Activated CD4-positive, alpha-beta T cell treated with anti-CD3 and anti-CD28 coated beads, Interleukin-2, amount 50 U/mL, for 48 hours (primary cell): Measurements from ENCODE around the gene PRKG2.

Experiments used
- DNase-seq, 2 experiments: peaks; one replicate each; pipeline ENCODE4 v3.0.0-alpha.2; 2020

PRKG2 gene

DNA sequence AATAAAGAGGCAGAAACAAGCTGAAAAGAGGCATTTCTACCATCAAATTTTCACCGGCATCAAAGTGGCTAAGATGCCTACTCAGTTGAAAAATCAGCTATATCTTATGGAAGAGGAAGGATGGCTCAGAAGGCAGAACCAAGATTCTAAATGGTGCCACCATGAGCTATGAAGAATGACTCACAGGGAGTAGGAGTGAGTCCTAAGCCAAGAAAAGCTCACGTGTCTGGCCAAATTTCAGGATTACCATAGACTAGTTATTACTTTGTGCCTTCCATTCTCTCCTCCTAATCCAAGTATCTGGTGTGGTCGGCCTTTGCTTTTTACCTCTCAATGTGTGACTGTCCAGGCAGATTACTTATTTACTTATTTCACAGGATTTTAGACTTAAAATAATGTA lies 129.7 kb downstream of the PRKG2 start:
- no peak for DNase-seq

DNA sequence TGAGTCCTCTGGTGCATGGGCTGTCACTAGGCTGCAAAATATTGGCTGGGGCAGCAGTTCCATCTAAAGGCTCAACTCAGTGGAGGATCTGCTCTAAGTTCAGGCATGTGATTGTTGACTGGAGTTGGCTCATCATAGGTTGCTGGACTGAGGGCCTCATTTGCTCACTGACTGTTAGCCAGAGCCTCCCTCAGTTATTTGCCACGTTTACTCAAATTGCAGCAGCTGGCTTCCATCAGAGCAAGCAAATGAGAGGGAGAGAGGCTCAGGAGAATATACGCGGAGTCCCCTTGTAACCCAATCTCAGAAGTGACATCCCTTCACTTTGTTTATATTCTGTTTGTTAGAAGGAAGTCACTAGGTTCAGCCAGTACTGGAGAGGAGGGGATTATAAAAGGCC lies 130.4 kb downstream of the PRKG2 start:
- no peak for DNase-seq

DNA sequence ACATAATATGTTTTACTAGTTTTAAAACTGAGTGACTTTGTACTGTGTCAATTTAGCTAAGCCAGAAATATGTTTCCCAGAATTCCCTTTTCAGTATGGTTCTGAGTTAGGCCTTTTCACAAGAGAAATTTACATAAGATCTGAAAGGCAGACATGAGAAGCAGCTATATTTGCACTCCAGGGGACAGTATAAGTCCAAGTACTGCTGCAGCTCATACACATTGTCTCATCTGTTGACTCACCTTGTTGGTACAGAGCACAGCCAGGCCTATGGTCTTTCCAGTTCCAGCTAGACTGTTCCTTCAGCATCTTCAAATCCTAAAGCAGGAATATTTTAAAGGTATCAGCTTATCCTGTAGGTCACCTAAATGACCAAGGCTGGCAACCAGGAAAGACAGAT lies 131.0 kb downstream of the PRKG2 start:
- DNase-seq: no peak

DNA sequence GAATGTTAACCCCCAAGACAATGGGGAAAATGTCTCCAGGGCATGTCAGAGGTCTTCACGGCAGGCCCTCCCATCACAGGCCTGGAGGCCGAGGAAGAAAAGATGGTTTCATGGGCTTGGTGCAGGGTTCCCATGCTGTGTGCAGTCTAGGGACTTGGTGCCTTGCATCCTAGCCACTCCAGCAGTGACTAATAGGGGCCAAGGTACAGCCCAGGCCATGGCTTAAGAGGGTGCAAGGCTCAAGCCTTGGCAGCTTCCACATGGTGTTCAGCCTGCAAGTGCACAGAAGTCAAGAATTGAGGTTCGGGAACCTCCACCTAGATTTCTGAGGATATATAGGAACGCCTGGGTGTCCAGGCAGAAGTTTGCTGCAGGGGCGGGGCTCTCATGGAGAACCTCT lies 133.9 kb downstream of the PRKG2 start:
- no peak for DNase-seq

DNA sequence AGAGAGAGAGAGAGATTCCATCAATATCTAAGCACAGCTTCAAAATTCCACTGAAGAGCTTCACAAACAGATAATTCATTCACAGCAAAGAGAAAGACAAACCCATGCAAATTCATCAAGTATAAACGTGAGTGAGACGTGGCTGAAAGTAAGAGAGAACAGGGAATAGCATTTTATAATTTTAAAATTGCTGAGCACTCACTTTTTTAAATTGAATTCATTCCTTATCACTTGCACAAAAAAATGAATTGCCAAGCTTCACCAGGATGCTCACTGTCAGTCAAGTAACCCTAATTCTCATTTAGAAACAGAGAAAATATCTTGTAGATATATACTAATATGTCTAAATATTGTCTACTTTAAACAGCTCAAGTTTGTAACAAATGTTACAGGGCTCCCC lies 144.0 kb downstream of the PRKG2 start:
- no peak for DNase-seq

DNA sequence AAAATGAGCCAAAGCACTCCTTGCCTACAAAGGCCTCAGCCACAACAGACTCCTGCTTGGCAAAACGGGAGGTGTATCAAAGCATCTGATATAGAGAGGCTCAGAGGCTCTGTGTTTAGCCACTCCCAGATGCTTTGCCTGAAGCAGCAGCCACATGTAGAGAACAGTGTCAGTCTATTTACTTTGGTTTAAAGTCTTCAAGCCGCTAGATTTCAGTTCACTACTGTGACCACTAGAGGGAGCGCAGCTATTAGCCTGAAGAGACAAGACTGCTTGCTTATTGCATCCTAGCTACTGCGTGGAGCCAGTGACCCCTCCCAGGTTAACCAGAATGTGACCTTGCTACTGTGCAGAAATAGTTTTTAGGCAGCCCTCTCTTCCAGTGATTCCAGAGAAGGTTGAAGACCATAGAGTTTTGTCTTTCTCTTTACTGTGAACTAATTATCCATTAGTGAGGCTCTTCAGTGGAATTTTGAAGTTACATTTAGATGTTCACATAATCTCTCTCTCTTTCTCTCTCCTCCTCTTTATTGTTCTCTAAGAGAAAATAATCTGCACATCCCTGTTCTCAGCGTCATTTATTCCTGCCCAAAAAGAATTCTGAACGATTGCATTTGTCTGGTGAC lies 145.2 kb downstream of the PRKG2 start:
- DNase-seq: peak; percentile 43 to 64

DNA sequence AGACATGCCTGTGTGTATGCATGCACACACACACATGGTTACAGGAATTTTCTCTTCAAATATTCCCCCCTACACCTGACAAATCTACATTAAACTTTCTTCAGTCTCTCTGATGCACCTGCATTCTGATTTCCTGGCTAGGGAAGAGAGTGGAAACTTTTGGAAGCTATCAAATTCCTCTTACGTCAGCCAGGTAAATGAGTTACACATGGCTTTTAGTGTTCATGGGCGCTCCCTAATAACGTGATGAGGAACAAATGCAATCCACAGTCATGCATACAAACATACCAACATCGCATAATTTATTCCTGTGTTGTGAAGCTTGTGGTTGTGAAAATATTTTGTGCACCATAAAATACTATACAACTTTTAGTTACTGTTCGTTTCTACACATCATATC lies 149.6 kb downstream of the PRKG2 start:
- no peak for DNase-seq

DNA sequence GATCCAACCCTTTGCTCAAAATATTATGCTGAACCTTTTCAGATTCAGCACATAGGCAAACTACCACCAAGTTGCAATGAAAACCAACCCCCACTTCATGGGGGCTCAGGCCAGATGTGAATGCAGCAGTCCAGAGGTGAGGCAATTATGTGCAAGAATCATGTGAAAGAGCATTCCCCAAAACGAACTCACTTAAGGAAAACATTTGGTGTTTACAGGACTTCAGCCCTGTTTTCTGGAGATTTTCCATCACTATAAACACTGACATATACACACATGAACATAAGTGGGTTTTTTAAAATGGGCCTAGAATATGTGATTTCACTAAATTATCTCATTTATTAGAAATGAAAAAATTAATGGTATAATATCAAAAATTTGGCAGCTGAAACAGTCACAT lies 153.0 kb downstream of the PRKG2 start:
- DNase-seq: no peak

DNA sequence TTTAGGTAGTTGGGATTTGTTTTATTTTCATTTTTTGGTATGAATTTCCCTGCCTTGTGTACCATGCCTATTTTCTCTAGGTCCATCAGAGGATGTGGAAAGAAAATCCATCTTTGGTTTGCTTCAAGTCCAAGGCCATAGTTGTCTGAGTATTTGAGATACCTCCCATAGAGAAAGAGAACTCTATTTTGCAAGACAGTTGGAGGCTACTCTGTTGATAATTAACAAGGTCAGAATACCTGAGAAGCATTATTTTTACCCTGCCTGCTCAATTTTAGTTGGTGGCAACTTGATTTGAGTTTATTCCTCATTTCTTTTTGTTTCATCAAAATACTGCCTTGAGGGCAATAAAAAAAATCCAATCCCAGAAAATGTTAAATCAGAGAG lies 153.7 kb downstream of the PRKG2 start:
- DNase-seq: no peak

DNA sequence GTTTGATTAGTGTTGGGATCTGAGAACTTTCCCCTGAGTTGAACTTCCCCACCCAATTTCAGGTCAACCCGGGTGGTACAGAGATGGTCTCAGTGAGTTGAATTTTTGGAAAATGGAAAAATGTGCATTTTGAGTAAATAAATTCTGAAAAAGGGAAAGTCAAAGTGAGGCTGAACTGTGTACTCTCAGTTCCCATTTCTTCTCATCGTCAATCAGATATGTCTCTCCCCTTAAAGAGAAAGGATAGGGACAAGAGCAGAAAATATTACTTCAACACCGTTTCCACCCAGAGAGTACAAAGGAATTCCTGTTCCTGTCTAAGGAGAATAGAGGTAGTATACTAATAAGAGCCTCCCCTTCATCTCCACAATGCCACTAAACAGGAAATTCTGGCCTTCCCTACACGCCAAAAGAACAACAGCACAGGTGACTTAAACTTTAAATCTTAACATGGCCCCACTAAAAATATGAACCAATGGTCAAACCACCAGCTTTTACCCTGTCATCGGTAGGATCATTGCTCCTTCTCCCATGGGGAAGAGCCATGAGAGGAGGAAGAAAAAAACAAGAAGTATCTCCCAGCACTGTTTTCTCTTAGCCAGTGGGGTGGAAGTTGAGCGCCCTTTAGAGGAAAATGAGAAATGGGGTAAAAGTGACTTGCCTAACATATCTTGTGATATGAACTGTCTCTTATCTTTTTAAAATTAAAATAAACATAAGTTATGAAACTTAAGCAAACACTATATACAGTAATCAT lies 154.3 kb downstream of the PRKG2 start:
- DNase-seq: no peak

DNA sequence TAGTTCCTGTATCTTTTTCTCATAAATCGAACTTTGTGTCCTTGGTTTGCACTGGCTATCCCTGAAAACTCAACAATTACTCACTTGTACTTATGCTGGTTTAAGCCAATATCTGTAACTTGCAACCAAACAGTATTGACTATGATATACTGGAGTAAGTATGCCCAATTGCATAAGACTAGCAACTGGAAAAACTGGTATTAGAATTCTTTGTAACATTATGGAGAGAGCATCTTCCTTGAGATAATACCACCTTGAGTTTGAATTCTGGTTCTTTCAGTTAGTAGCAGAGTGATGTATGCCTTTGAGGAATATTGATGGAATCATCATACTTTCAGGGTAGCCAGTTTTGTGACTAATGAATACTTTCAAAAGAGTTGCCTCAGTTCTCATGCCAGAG lies 156.4 kb downstream of the PRKG2 start:
- DNase-seq: no peak

DNA sequence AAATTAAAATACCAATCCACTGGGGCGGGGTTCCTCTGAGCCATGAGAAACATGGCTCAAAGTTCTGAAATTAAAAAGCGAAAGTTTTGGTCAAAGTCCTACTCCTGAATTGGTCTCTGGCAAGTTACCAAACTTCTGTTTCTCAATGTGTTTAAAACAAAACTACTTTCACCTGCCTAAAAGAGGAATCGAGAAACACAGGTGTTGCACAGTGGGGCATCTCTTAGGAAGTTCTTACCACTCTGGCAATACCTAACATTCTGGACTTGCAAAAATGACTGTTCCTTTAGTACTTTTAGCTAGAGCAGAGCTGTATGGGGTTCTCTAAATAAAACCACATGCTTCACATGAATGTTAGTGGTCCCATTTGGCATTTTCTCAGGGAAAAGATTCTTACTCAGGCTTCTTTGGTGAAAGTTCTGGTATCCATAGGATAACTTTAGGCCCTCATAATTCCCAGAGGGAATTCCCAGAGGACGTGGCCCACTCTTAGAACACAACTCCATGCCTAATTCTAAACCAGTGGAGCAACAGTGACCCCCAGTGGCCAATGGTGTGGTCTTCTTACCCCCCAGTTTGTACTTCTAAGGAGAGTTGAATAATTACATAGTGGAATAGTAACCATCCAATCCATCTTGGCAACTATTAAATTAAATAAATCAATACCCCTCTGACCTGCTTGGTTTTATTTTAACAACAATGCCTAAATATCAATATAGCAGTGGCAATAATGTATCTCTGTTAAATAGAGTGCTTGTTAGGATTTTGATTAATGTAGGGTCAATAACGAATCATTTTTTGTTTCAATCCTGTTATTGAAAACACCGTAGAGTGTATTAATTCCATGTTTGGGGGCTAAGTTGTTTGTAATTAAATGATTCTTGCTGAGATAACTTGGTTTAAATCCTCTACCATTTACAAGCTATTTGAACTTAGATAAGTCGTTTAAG lies 162.6 kb downstream of the PRKG2 start:
- peak; percentile 52 to 61 for DNase-seq

DNA sequence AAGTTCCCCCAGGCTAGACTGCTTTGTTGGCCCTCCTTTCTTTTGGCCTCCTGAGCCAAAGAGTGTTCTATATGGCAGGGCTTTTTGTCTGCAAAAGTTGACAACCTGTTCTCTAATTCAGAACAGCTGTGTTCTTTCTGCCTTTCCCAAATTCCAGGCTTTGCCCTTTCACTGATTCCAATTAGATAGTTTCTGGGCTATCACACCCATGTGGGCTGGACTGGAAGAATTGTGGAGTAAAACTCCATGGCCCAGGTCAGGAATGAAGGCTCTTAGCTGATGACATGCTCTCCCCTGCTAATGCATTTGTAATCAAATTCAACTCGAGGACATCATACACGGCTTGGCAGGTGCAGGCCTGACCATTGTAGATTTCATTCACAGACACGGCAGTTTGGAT lies 165.1 kb downstream of the PRKG2 start:
- no peak for DNase-seq

DNA sequence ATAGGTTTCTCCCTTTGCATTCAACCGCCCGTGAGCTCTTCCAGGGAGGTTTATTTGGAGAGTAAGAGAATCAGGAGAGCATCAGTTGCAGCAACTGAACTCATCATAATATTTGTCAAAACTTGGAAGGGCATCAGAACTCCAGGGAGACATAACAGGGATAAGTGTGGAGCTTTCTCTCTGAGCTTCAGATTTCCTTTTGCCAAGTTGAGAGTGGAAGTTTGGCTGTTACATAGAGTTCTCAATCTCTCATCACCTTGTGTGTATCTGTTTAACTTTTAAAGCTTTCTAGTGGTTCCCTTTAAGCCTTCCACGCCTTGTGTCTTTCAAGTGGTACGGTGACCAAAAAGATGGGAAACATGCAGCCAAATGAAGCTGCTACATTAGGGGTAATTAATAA lies 165.7 kb downstream of the PRKG2 start:
- no peak for DNase-seq

DNA sequence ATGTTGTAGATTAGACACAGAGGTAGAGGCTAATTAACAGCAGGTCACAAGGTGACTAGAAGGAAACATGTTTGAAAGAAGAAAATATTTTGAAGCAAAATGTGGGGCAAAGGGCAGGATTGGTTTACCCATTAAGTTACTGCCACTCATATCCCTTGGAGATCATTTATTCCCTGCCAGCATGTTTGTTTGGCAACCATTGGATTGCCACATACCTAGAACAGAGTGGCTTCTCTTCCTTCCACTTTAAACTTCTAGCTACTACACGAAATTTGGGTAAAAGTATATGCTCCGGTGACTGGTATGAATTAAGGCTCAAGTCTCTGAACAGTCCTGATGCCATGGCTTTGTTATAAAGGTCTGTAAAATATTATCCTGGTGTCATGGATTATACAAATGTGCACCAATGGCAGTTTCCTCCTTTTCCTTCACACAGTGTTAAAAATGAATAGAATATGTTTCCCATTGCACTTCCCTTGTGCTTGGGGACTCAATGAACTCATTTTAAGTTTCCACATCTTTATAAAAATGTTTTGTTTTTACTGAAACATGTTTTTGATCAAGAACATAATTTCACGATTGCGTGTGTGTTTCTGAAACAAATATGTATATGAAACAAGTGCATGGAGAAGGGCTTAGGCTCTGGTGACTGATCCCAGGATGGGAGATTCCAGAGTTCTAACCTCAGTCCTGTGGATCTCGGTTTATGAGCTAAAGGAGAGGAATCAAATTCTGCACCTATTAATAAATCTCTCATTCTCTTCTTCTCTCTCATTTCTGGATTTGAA lies 172.2 kb downstream of the PRKG2 start:
- no peak for DNase-seq

DNA sequence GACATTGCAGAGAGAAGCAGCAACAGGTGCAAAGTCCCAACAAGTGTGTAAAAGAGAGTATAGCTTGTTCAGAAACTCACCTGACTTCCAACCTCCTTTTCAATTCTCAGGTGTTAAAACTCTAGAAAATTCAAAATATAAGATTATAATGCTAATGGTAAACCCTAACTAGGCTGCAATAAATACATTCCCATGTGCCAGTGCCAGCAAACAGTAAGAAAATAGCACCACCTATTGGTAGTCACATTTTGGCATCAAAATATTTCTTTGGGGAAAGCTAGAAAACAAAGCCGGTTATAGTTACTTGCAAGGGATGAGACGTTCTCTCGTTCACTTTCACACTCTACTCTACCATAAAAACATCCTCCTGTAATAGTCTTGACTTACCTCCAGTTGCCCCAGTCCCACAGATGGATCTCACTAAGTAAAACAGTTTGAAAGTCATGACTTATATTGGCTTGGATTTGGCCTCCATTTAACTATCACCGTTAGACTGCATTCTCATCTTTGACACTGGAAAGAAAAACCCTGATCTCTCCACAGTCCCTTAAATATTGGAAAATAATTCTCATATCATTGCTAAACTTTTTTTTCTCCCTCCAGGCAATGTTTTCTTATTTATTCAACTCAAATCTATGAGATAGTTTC lies 174.9 kb downstream of the PRKG2 start:
- DNase-seq: no peak

DNA sequence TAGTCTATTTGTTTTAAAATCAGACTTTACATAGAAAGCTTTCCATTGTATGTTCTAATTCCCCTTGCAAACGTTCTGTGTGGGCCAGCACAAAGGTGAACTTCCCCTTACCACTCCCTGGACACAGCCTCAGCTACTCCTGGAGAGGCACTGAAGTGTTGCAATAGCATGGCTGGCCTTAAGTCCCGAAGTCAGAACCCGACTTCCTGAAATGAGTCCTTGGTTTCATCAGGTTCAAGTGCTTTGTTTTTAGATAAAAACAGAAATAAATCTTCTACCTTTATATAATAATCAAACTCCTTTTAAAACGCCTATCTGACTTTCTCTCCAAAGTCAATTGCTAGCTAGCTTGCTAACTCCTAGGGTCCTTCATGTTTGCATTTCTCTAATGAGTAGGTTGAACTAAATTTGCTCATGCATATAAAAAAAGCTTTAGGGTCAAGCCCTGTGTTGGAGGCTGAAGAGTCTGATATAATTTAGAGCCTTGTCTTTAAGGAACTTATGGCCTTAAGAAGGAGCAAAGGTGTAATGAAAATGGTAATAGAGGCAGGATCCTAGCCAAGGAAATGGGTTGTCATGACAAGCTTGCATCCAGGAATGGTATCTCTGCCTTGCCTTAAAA lies 175.6 kb downstream of the PRKG2 start:
- DNase-seq: no peak

DNA sequence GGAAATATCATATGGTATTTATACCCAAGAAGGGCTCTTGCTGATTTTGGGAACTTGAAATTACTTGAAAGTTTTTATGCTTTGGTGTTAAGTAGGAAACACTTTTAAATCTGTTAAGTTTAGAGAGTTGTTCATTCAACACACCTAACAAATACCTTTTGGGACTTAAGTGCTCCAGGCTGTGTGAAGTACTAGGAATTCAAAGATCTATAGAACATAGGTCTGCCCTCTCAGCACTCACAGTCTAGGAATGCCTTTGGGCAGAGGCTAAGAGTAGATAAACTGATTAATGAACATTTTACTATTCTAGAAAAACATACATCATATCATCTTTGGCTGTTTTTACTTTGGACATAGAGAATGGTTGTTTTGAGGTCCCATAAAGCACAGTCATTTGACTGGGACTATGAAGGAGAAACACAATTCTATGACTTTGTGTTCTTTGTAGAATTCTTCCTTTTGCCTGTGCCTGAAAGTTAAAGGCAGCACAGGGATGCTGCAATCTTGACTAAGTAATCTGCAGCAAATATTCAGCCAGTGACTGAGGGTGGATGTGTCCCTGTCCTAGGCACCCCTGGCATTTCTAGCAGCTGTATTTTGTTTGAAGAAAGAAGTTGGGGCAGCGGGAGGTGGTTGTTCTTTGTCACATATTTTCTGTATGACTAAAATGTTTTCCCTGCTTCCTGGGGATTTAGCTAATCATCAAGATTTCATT lies 176.2 kb downstream of the PRKG2 start:
- no peak for DNase-seq
